ENCODE data around the gene AGBL4.
"Not testable (repeated sequence)": the region's sequence is repeated elsewhere in the genome, so short reads cannot be mapped to it uniquely, and the experiment has no call there.

Gene AGBL4

GRCh38 chr1:49085079-49085478 is 938.7 kb downstream of the AGBL4 start:
- TF ChIP-seq POLR2A (IDR thresholded peaks at IDR 0.05; ENCODE audit: low read depth, low read length), result no peak
- DNase-seq (ENCODE audit: insufficient read length, low spot score), result no peak
- no peak for FAIRE-seq

DNA sequence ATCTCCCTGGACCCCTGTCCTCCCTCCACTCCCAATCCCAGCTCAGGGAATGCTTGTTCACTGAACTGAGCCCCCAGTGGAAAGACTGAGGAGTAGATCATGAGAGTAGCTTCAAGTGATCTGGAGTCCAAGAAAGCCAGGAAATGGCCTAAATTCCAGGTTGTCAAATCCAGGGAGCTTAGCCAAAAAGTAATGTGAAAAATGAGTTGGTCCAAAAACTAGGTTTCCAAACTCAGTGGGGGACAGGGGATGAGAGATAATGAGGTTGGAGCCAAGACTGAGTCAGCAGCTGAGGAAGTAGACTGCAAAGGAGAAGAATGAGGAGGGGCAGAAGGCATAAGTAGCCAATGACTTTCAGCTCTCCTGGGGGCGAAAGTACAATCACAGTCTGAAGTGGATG is 963.0 kb downstream of the AGBL4 start:
- no peak for DNase-seq (ENCODE audit: insufficient read length, low spot score)
- FAIRE-seq, result no peak
- TF ChIP-seq POLR2A (IDR thresholded peaks at IDR 0.05; ENCODE audit: low read depth, low read length), result no peak

DNA sequence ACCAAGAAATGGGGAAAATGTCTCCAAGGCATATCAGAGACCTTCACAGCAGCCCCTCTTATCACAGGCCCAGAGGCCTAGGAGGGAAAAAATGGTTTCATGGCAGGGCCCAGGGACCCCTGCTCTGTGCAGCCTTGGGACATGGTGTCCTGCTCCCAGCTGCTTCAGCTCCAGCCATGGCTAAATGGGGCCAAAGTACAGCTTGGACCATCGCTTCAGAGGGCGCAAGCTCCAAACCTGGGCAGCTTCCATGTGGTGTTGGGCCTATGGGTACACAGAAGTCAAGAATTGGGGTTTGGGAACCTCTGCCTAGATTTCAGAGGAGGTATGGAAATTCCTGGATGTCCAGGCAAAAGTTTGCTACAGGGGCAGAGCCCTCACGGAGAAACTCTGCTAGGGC is 964.7 kb downstream of the AGBL4 start:
- TF ChIP-seq POLR2A (IDR thresholded peaks at IDR 0.05; ENCODE audit: low read depth, low read length), result no peak
- no peak for DNase-seq (ENCODE audit: insufficient read length, low spot score)
- FAIRE-seq, result no peak

DNA sequence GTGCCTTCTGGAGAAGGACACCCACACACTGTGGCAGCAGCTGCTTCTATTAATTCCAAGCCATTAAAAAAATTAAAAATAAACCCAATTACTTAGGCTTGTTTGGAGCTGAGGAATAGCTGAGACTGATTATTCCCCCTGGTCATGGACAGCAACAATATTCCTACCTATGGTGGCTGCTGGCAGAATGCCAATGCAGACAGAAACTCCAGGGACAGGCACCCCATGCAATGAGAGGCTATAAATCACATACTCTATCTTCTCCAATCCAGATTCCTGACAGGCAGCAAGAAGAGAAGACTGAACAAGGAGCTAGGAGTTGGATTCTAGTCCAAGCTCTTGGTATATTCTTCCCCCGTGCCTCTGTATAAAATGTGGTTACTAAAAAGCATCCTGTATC is 971.7 kb downstream of the AGBL4 start:
- TF ChIP-seq POLR2A (IDR thresholded peaks at IDR 0.05; ENCODE audit: low read depth, low read length), result no peak
- no peak for DNase-seq (ENCODE audit: insufficient read length, low spot score)
- no peak for FAIRE-seq

- TF ChIP-seq POLR2A (IDR thresholded peaks at IDR 0.05; ENCODE audit: low read depth, low read length), result no peak
- FAIRE-seq (no peak), DNase-seq (ENCODE audit: insufficient read length, low spot score) (no peak)
Measured at GRCh38 chr1:49051647-49052046, 972.1 kb downstream of the AGBL4 start.

DNA sequence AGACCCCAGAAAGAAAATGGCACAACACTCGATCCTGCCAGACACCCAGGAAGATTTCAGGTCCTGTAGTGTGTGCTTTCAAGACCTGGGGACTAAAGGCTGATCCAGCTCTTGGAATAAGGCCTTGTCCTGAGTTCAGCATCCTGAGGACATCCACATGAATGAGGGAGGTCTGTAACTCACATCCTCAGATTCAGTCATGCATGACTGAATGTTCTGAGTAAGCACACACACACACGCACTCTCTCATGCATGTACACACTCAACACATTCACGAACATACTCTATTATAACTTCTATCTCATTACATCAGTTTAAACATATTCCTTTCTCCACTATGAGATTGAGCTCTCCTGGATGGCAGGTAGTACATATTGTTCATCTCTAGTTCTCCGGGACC is 973.7 kb downstream of the AGBL4 start:
- FAIRE-seq (no peak), DNase-seq (ENCODE audit: insufficient read length, low spot score) (no peak)
- no peak for TF ChIP-seq POLR2A (IDR thresholded peaks at IDR 0.05; ENCODE audit: low read depth, low read length)

DNA sequence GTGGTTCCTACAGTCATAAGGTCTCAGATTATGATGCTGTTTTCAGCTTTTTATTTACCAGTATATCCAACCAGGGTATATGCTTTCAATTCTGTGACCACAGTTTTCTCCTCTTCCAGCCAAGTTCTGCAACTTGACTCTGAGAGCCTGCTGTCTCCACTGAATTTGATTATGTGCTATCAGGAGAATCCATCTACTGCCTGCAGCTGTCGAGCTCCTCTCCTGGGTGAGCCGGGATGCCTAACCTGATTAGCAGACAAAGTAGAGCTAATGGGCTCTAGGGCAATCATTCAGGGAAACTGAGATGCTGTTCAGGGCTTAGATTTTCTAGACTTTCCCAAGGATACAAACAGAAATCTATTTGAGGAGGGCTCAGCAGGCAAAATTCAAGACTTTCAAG is 975.6 kb downstream of the AGBL4 start:
- TF ChIP-seq POLR2A (IDR thresholded peaks at IDR 0.05; ENCODE audit: low read depth, low read length), result no peak
- DNase-seq (ENCODE audit: insufficient read length, low spot score), result no peak
- no peak for FAIRE-seq

DNA sequence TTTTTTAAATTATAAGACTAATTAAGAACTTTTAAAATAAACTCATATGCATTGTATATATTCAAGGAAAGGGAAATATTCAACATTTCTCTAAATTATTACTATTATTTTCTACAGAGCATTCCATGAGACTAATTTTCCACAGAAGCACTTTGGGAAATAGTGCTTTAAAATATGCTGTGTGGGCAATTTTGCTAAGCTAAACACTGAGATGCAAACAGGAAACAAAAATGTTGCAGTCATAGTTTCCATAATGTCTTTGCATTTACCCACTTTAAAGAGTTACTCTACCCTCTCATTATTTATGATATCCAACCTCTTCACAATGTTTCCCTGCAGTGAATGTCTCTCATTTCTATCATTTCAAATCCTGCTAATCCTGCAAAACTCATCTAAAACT is 977.4 kb downstream of the AGBL4 start:
- DNase-seq (ENCODE audit: insufficient read length, low spot score), result no peak
- no peak for TF ChIP-seq POLR2A (IDR thresholded peaks at IDR 0.05; ENCODE audit: low read depth, low read length)
- FAIRE-seq, result no peak

GRCh38 chr1:49045371-49045770 is 978.4 kb downstream of the AGBL4 start:
- DNase-seq (ENCODE audit: insufficient read length, low spot score), result no peak
- FAIRE-seq, result no peak
- TF ChIP-seq POLR2A (IDR thresholded peaks at IDR 0.05; ENCODE audit: low read depth, low read length), result no peak

DNA sequence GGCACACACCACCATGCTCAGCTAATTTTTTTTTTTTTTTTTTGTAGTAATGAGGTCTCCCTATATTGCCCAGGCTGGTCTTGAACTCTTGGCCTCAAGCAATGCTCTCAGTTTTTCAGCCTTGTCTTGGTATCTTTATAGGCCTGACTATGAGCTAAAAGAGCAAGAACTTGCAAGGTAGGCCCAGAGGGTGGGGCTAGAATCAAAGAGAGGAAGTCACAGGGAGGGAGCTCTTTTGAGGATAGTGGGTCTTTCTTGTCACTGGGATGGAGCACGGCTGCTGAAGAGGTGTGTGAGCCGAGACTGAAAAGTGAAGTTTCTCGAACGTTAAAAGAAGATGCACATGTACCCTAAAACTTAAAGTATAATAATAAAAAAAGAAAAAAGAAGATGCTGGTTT is 987.1 kb downstream of the AGBL4 start:
- no peak for TF ChIP-seq POLR2A (IDR thresholded peaks at IDR 0.05; ENCODE audit: low read depth, low read length)
- DNase-seq (ENCODE audit: insufficient read length, low spot score) (no peak), FAIRE-seq (no peak)

DNA sequence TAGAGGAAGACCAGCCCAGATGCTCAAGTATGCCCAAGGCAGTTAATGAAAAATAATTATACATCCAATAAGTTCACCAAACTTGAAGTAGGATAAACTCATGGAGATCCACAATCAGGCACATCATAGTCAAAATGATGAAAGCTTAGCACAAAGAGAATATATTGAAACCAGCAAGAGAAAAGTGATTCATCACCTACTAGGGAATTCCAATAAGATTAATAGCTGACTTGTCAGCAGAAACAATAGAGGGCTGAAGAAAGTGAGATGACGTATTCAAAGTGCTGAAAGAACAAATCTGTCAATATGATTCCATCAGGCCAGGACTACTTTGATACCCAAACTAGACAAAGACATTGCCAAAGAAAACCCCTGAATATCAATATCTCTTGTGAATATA is 995.4 kb downstream of the AGBL4 start:
- TF ChIP-seq POLR2A (IDR thresholded peaks at IDR 0.05; ENCODE audit: low read depth, low read length), result no peak
- no peak for DNase-seq (ENCODE audit: insufficient read length, low spot score)
- FAIRE-seq, result no peak

GRCh38 chr1:49026230-49026811 is 997.4 kb downstream of the AGBL4 start:
- FAIRE-seq, result no peak
- no peak for DNase-seq (ENCODE audit: insufficient read length, low spot score)
- no peak for TF ChIP-seq POLR2A (IDR thresholded peaks at IDR 0.05; ENCODE audit: low read depth, low read length)

DNA sequence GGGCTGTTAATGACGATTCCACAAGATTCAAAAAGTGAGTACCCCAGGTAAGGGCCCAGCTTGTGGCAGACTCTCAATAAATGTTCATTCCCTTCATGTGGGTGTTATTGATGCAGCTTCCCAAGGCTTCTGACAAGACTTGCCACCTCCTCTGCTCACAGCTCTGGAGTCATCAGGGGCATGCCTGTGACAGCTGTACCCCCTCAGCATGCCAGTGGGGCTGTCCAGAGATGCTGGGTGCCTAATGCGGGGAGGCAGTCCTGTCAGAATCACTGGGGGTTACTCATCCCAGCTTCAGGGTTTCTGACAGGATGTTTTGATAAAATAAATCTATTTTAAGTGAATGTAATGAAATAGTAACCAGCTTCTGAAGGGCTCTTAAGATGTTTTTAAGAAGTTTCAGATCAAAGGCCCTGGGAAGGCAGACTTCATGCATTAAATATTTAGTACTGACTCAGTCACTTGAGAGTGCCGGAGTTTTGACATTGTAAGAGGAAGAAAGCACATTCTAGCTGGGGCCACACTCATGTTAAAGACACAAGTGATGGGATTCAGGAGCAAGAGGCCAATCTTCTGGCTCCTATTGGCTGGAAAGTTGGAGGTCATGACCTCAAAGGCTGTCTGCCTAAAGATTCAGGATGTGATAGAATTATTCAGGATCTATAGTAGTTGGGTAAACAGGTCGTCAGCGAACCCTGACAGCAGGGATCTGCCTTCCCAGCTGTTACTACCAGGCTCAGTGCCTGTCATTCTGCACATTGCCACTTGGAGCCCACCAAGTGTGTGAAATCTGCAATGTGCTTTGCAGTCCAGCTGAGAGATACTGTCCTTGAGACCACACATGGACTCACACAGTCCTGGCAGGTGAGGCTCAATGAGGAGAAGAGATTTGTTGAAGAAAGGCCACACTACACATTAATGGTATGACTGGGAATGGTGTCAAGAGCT is 1007.5 kb downstream of the AGBL4 start:
- no peak for DNase-seq (ENCODE audit: insufficient read length, low spot score)
- no peak for TF ChIP-seq POLR2A (IDR thresholded peaks at IDR 0.05; ENCODE audit: low read depth, low read length)
- FAIRE-seq, result no peak

DNA sequence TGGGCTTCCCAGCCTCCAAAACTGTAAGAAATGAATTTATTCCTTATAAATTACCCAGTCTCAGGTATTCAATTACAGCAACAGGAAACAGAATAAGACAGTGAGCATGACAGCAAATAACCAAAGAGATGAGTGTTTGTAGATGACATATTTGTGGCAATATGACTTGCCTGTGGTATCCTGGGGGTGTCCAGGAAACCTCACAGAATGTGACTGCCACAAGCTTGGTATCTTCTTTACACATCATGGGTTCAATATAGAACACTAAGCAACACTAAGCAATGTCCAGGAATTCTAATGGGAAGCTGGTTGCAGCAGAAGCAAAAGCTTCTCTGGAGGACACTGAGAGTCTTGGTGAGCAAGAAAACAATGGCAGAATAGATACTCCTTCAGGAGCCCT is 1010.7 kb downstream of the AGBL4 start:
- no peak for TF ChIP-seq POLR2A (IDR thresholded peaks at IDR 0.05; ENCODE audit: low read depth, low read length)
- FAIRE-seq (no peak), DNase-seq (ENCODE audit: insufficient read length, low spot score) (no peak)

DNA sequence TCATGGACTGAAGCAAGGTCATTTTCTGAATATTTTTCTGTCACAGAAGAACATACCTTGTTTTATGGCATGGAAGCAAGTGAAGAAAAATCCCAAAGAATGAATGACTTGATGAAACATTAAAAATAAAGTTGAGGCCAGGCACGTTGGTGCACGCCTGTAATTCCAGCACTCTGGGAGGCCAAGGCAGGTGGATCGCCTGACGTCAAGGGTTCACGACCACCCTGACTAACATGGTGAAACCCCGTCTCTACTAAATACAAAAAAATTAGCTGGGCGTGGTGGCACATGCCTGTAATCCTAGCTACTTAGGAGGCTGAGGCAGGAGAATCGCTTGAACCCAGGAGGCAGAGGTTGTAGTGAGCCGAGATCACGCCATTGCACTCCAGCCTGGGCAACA is 1020.8 kb downstream of the AGBL4 start:
- FAIRE-seq; DNase-seq (ENCODE audit: insufficient read length, low spot score): not testable (repeated sequence)

All from H54 (cell line).